Natural killer cell treated with Interleukin-12 subunit alpha and Interleukin-12 subunit beta and Interleukin-15 and Interleukin-18, amount 100 ng/mL, for 72 hours (primary cell): Measurements from ENCODE around the gene ASPDH. TPM values are rescaled to one million over a fixed set of nuclear protein-coding genes. Genes with fewer than 3 reads are reported as not detected.

Experiments used
- ATAC-seq, 2 donors: fragments of 150-1000 bp; cut with Tn5 transposase in 1 of 2; sonication (Bioruptor Pico), chemical (Tn5 transposase) in 1 of 2; 2 replicates each; pipeline ENCODE4 v1.10.0; 2021
- DNase-seq: peaks from one replicate; pipeline ENCODE4 v3.0.0; 2022; ENCODE audit warnings: low spot score
- H3K27ac Mint-ChIP-seq, 2 donors: 1 replicate in 1 of 2; 2 replicates in 1 of 2; pipeline ENCODE4 v1.8.0; 2022; ENCODE audit warnings: mixed read lengths in 2 of 2, mild to moderate bottlenecking in 1 of 2, moderate library complexity in 1 of 2
- H3K27me3 Mint-ChIP-seq, 2 donors: 1 replicate in 1 of 2; 2 replicates in 1 of 2; pipeline ENCODE4 v1.8.0; 2022; ENCODE audit warnings: mixed read lengths in 2 of 2
- H3K36me3 Mint-ChIP-seq: one replicate; pipeline ENCODE4 v1.8.0; 2022; ENCODE audit warnings: mixed read lengths
- H3K4me1 Mint-ChIP-seq, 2 donors: 1 replicate in 1 of 2; 2 replicates in 1 of 2; pipeline ENCODE4 v1.8.0; 2022; ENCODE audit warnings: low read depth in 2 of 2, mixed read lengths in 2 of 2, mild to moderate bottlenecking in 1 of 2
- H3K4me3 Mint-ChIP-seq: one replicate; pipeline ENCODE4 v1.8.0; 2022; ENCODE audit warnings: mixed read lengths
- H3K9me3 Mint-ChIP-seq: 2 replicates; pipeline ENCODE4 v1.8.0; 2022; ENCODE audit warnings: mixed read lengths
- total RNA-seq, 2 donors: library from RNA; stranded (reverse); gene quantifications; one replicate each; pipeline ENCODE4 v1.2.3, GENCODE V29; 2022

Gene ASPDH
- total RNA-seq, 2 donors from 2014 or later, result not detected

- Mint-ChIP-seq H3K4me1 (peaks cover 0 to 3% of the 10 kb centered on the region in 2 donors), H3K27ac (no peak overlapping the region), H3K27me3 (peaks cover 0 to 14% of the 10 kb centered on the region in 2 donors), H3K36me3 (no peaks in the 10 kb centered on the region), H3K9me3 (no peaks in the 10 kb centered on the region), H3K4me3 (no peak overlapping the region)
- DNase-seq (no peak), ATAC-seq (no peak)
Measured at GRCh38 chr19:50462970-50463369, 50.7 kb downstream of the ASPDH start.

Other genes starting within 250 kb of the ASPDH start
- 10 to 100 TPM in 1 of 2 donors, 1 to 10 TPM in 1; 1.9 to 25.8 TPM for gene KCNC3, start 184.5 kb downstream of the ASPDH start, total RNA-seq
- 10 to 100 TPM in 1 of 2 donors, 1 to 10 TPM in 1; 2.4 to 12.4 TPM for gene NAPSA, start 148.3 kb downstream of the ASPDH start, total RNA-seq
- 10 to 100 TPM; 84.5 to 91.9 TPM for gene NR1H2, start 137.5 kb downstream of the ASPDH start, total RNA-seq
- gene POLD1, start 129.6 kb downstream of the ASPDH start, total RNA-seq, result 100 to 1,000 TPM in 1 of 2 donors, 10 to 100 TPM in 1; 80.0 to 246 TPM
- gene SPIB, start 95.0 kb downstream of the ASPDH start, total RNA-seq, result 1 to 10 TPM in 1 of 2 donors, under 1 TPM in 1; 0.38 to 4.2 TPM
- under 1 TPM in 1 of 2 donors, not detected in 1; 0.50 TPM for gene MYBPC2, start 81.0 kb downstream of the ASPDH start, total RNA-seq
- 100 to 1,000 TPM in 1 of 2 donors, 10 to 100 TPM in 1; 84.1 to 106 TPM for gene EMC10, start 37.4 kb downstream of the ASPDH start, total RNA-seq
- gene GARIN5A, start 37.1 kb downstream of the ASPDH start, total RNA-seq, result 1 to 10 TPM in 1 of 2 donors, not detected in 1; 1.1 TPM
- gene JOSD2, start 2.7 kb downstream of the ASPDH start, total RNA-seq, result 10 to 100 TPM; 39.8 to 46.0 TPM
- not detected for gene LRRC4B, start 54.5 kb upstream of the ASPDH start, total RNA-seq
- gene SYT3, start 126.0 kb upstream of the ASPDH start, total RNA-seq, result not detected
- gene C19orf81, start 135.5 kb upstream of the ASPDH start, total RNA-seq, result not detected
- gene SHANK1, start 205.9 kb upstream of the ASPDH start, total RNA-seq, result not detected
- gene CLEC11A, start 209.5 kb upstream of the ASPDH start, total RNA-seq, result 1 to 10 TPM; 1.1 to 1.2 TPM